Esophagus muscularis mucosa (tissue), 4 donors: ENCODE results near the gene EDDM13. TPM values are rescaled to one million over a fixed set of nuclear protein-coding genes. Genes with fewer than 3 reads are reported as not detected.

Experiments used
- DNase-seq: peaks from one replicate; pipeline ENCODE4 v3.0.0-alpha.2; 2017; ENCODE audit errors: extremely low spot score
- H3K27ac ChIP-seq, 4 donors: fragments of 200-600 bp; sonication (generic); replicated peaks in 1 of 4; 1 replicate in 3 of 4; 2 replicates in 1 of 4; pipeline ENCODE4 v1.5.1; 2016 to 2019; ENCODE audit warnings: mild to moderate bottlenecking in 1 of 4
- H3K27me3 ChIP-seq, 4 donors: fragments of 200-600 bp; sonication (generic); one replicate each; pipeline versions ENCODE4 v1.5.1 to v1.6.0; 2016 to 2019
- H3K36me3 ChIP-seq, 4 donors: fragments of 200-600 bp; sonication (generic); one replicate each; pipeline ENCODE4 v1.5.1; 2016 to 2019
- H3K4me1 ChIP-seq, 4 donors: fragments of 200-600 bp; sonication (generic); one replicate each; pipeline ENCODE4 v1.5.1; 2016 to 2019
- H3K4me3 ChIP-seq, 4 donors: fragments of 200-600 bp; sonication (generic); 1 replicate in 2 of 4; 2 replicates in 2 of 4; pipeline ENCODE4 v1.5.1; 2016 to 2019; ENCODE audit warnings: mild to moderate bottlenecking in 4 of 4, moderate library complexity in 1 of 4
- H3K9me3 ChIP-seq, 4 donors: fragments of 200-600 bp; sonication (generic); 1 replicate in 3 of 4; 2 replicates in 1 of 4; pipeline ENCODE4 v1.5.1; 2016 to 2019
- EP300 ChIP-seq: sonication (generic); formaldehyde crosslinking; IDR thresholded peaks from one replicate; pipeline ENCODE4 v1.6.1; 2017; ENCODE audit warnings: antibody characterized with exemption
- POLR2A ChIP-seq: fragments of 450-650 bp; IDR thresholded peaks from one replicate; pipeline ENCODE4 v1.6.1; 2017; ENCODE audit warnings: antibody characterized with exemption, moderate library complexity, mild to moderate bottlenecking, low read depth
- POLR2AphosphoS5 ChIP-seq, 2 donors: sonication (generic); formaldehyde crosslinking; IDR thresholded peaks; one replicate each; pipeline ENCODE4 v1.6.1; 2017; ENCODE audit warnings: antibody characterized with exemption in 2 of 2
- WGBS: methylation state at CpG from one replicate; pipeline ENCODE4 v1.1.5; 2018; 5-methylcytosine and 5-hydroxymethylcytosine counted together
- intact Hi-C: fragments of 100-400 bp; cut with DNase I; formaldehyde crosslinking; loops from one replicate; pipeline ENCODE4 v1.15.1; 2023
- total RNA-seq, 4 donors: library from RNA; depleted of rRNA; stranded (reverse); fragments of >200 nt; gene quantifications; one replicate each; pipeline versions ENCODE4 v1.1.0 to v1.2.1, GENCODE V29; 2016
- TF ChIP-seq, protein P1 (sequence below), 3 experiments: fragments of 200-600 bp in 2 of 3; fragments of 450-650 bp in 1 of 3; sonication (generic) in 2 of 3; IDR thresholded peaks; one replicate each; pipeline ENCODE4 v1.5.1; 2017 to 2019; ENCODE audit warnings: antibody characterized with exemption in 3 of 3, mild to moderate bottlenecking in 2 of 3, moderate library complexity in 1 of 3

The EDDM13 gene
- total RNA-seq, 4 donors from 2014 or later, result 2.9 TPM; not detected in 3

- no peak overlapping the region for H3K27ac ChIP-seq
- no peak for DNase-seq
- peaks cover 0 to 12% (median 1%) of the 10 kb centered on the region in 4 donors for H3K36me3 ChIP-seq
- peaks cover 5 to 16% (median 9%) of the 10 kb centered on the region in 4 donors for H3K4me1 ChIP-seq
- H3K27me3 ChIP-seq, result no peaks in the 10 kb centered on the region
- H3K9me3 ChIP-seq, result no peaks in the 10 kb centered on the region
- TF ChIP-seq, protein P1, sequence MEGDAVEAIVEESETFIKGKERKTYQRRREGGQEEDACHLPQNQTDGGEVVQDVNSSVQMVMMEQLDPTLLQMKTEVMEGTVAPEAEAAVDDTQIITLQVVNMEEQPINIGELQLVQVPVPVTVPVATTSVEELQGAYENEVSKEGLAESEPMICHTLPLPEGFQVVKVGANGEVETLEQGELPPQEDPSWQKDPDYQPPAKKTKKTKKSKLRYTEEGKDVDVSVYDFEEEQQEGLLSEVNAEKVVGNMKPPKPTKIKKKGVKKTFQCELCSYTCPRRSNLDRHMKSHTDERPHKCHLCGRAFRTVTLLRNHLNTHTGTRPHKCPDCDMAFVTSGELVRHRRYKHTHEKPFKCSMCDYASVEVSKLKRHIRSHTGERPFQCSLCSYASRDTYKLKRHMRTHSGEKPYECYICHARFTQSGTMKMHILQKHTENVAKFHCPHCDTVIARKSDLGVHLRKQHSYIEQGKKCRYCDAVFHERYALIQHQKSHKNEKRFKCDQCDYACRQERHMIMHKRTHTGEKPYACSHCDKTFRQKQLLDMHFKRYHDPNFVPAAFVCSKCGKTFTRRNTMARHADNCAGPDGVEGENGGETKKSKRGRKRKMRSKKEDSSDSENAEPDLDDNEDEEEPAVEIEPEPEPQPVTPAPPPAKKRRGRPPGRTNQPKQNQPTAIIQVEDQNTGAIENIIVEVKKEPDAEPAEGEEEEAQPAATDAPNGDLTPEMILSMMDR (IDR thresholded peaks at IDR 0.05), result peak; percentile 42 to 59 (median 43)
- TF ChIP-seq EP300, result no peak
- no peak for TF ChIP-seq POLR2AphosphoS5 (IDR thresholded peaks at IDR 0.05)
- no peak for TF ChIP-seq POLR2A
- WGBS, result 71% methylated on average over 11 of the region's 11 CpGs
- intact Hi-C loops, result loop anchor here (10.0 kb wide), 1 partner anchor 165 kb away; the partner anchor contains the start of gene ZNF444
- no peak overlapping the region for H3K4me3 ChIP-seq
Observed at GRCh38 chr19:56309511-56310185, 37.1 kb downstream of the EDDM13 start.

DNA sequence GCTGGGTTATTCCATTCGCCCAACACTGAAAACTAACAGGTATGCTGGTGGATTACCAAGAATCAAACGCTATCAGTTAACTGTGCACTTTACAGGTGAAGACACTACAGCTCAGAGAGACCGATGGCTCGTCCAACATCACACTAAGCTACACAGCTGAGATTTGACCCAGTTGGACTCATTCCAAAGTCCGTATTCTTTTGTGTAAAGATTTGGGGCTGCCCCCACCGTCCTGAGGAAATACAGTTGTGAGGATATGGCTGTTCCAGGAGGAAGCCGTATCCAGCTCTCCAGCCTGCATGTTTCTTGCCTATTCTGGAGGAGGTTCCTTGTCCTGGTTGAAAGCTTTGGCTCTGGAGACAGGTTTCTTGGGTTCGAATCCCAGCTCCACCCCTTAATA lies 37.9 kb downstream of the EDDM13 start:
- no peaks in the 10 kb centered on the region for H3K9me3 ChIP-seq
- WGBS, result 81% methylated on average over 8 of the region's 8 CpGs
- H3K36me3 ChIP-seq, result peaks cover 0 to 7% (median 0%) of the 10 kb centered on the region in 4 donors
- no peak overlapping the region for H3K27ac ChIP-seq
- no peaks in the 10 kb centered on the region for H3K27me3 ChIP-seq
- H3K4me3 ChIP-seq, result no peak overlapping the region
- TF ChIP-seq, protein P1 (IDR thresholded peaks at IDR 0.05), result no peak
- TF ChIP-seq POLR2A, result no peak
- no peak for TF ChIP-seq POLR2AphosphoS5 (IDR thresholded peaks at IDR 0.05)
- no peak for TF ChIP-seq EP300
- no peak for DNase-seq
- peaks cover 6 to 18% (median 11%) of the 10 kb centered on the region in 4 donors for H3K4me1 ChIP-seq
- intact Hi-C loops, result loop anchor here (10.0 kb wide), 1 partner anchor 166 kb away; the partner anchor contains the start of gene ZNF444

DNA sequence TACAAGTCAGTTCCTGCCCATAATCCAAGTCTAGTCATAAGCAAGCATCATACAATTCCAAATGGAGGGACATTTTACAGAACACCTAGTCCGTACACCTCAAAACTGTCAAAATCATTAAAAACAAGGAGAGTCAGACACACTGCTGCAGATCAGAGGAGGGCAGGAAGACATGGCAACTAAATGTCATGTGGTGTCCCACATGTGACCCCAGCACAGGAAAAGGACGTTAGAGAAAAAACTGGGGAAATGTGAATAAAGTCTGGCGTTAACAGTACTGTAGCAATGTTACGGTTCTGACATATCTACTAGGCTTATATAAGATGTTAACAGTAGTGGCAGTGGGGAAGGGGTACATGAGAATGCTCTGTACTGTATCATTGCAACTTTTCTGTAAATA lies 39.8 kb downstream of the EDDM13 start:
- H3K36me3 ChIP-seq, result peaks cover 0 to 7% (median 0%) of the 10 kb centered on the region in 4 donors
- intact Hi-C loops, result loop anchor here (10.0 kb wide), 1 partner anchor 168 kb away; the partner anchor contains the start of gene ZNF444
- WGBS, result 62% methylated on average over 4 of the region's 4 CpGs

GRCh38 chr19:56312787-56313657 lies 40.5 kb downstream of the EDDM13 start:
- intact Hi-C loops, result loop anchor here (10.0 kb wide), 1 partner anchor 168 kb away; the partner anchor contains the start of gene ZNF444
- H3K4me3 ChIP-seq, result no peak overlapping the region
- H3K4me1 ChIP-seq, result peaks cover 11 to 23% (median 17%) of the 10 kb centered on the region in 4 donors
- peaks cover 0 to 7% (median 0%) of the 10 kb centered on the region in 4 donors for H3K36me3 ChIP-seq
- peak overlapping the region in 1 of 4 donors; percentile 95 for H3K27ac ChIP-seq
- H3K27me3 ChIP-seq, result no peaks in the 10 kb centered on the region
- 78% methylated on average over 10 of the region's 10 CpGs for WGBS
- no peaks in the 10 kb centered on the region for H3K9me3 ChIP-seq
- TF ChIP-seq POLR2A, result no peak
- no peak for TF ChIP-seq POLR2AphosphoS5 (IDR thresholded peaks at IDR 0.05)
- TF ChIP-seq, protein P1 (IDR thresholded peaks at IDR 0.05), result no peak
- no peak for TF ChIP-seq EP300
- no peak for DNase-seq

More for the DNA sequence above, 39.8 kb downstream of the EDDM13 start:
- TF ChIP-seq, protein P1 (IDR thresholded peaks at IDR 0.05), result no peak
- no peak for TF ChIP-seq POLR2AphosphoS5 (IDR thresholded peaks at IDR 0.05)
- no peak for TF ChIP-seq EP300
- no peak for TF ChIP-seq POLR2A
- Histone ChIP-seq H3K4me1 (peaks cover 11 to 23% (median 17%) of the 10 kb centered on the region in 4 donors), H3K9me3 (no peaks in the 10 kb centered on the region), H3K27me3 (no peaks in the 10 kb centered on the region), H3K27ac (no peak overlapping the region), H3K4me3 (no peak overlapping the region)
- no peak for DNase-seq
